OCI-LY7 (cell line): ENCODE results near the gene GTPBP4. TPM values are rescaled to one million over a fixed set of nuclear protein-coding genes. Genes with fewer than 3 reads are reported as not detected.

Experiments
- BruUV-seq: library from RNA; stranded (reverse); fragments of 400-500 nt; replicated peaks from 2 replicates; lab custom pipeline; 2021; lab: Mats Ljungman, UMichigan
- CTCF ChIA-PET: fragments of 300-600 bp; sonication (Branson Sonifier 250); formaldehyde crosslinking; loops from one replicate; lab custom pipeline; 2022; ENCODE audit warnings: antibody characterized with exemption; ENCODE audit not compliant: unreplicated experiment; lab: Charles Lee
- POLR2A ChIA-PET: fragments of 300-600 bp; sonication (Branson Sonifier 250); formaldehyde crosslinking; loops from one replicate; lab custom pipeline; 2022; ENCODE audit warnings: antibody characterized with exemption; lab: Charles Lee
- DNase-seq: peaks from one replicate; pipeline ENCODE4 v3.0.0-alpha.2; 2015; ENCODE audit warnings: low spot score
- H2AFZ ChIP-seq: fragments of 200-600 bp; sonication (generic), shearing (Covaris generic); 2 replicates; pipeline ENCODE4 v1.6.1; 2014; ENCODE audit warnings: mild to moderate bottlenecking, antibody characterized with exemption, low read length, moderate library complexity
- H3K27ac ChIP-seq: fragments of 200-600 bp; sonication (generic); 2 replicates; pipeline ENCODE4 v1.5.1; 2014; ENCODE audit warnings: mixed run types, low read depth, mild to moderate bottlenecking, moderate library complexity, low read length, inconsistent platforms; ENCODE audit not compliant: poor library complexity, severe bottlenecking
- H3K36me3 ChIP-seq: fragments of 200-600 bp; sonication (generic); 2 replicates; pipeline ENCODE4 v1.6.1; 2014; ENCODE audit warnings: mild to moderate bottlenecking, antibody characterized with exemption, low read length, moderate library complexity, mixed read lengths; ENCODE audit not compliant: insufficient read depth
- H3K4me1 ChIP-seq: fragments of 200-600 bp; sonication (generic); 2 replicates; pipeline ENCODE4 v1.5.1; 2014; ENCODE audit warnings: mild to moderate bottlenecking, low read length; ENCODE audit not compliant: insufficient read depth, poor library complexity, severe bottlenecking
- H3K4me2 ChIP-seq: fragments of 200-600 bp; sonication (generic); 2 replicates; pipeline ENCODE4 v1.6.1; 2014; ENCODE audit warnings: mild to moderate bottlenecking, low read length
- H3K4me3 ChIP-seq: fragments of 200-600 bp; sonication (generic); 2 replicates; pipeline ENCODE4 v1.5.1; 2014; ENCODE audit warnings: mild to moderate bottlenecking, low read depth, low read length; ENCODE audit not compliant: poor library complexity, severe bottlenecking
- H3K79me2 ChIP-seq: fragments of 200-600 bp; sonication (generic); 2 replicates; pipeline ENCODE4 v1.6.1; 2016; ENCODE audit warnings: low read depth, mild to moderate bottlenecking, low read length, moderate library complexity, mixed read lengths; ENCODE audit not compliant: insufficient read depth
- H3K9me2 ChIP-seq: fragments of 200-600 bp; sonication (generic); 2 replicates; pipeline ENCODE4 v1.6.1; 2016; ENCODE audit warnings: mild to moderate bottlenecking, low read length, mixed read lengths; ENCODE audit not compliant: insufficient read depth
- H3K9me3 ChIP-seq: fragments of 200-600 bp; sonication (generic); 2 replicates; pipeline ENCODE4 v1.6.1; 2014; ENCODE audit warnings: mild to moderate bottlenecking, mixed run types, low read length, mixed read lengths
- H4K20me1 ChIP-seq: fragments of 200-600 bp; sonication (generic); 2 replicates; pipeline ENCODE4 v1.6.1; 2014; ENCODE audit warnings: mild to moderate bottlenecking, antibody characterized with exemption, low read length, moderate library complexity, mixed read lengths; ENCODE audit not compliant: insufficient read depth
- EZH2phosphoT487 ChIP-seq: fragments of 200-600 bp; sonication (generic); IDR thresholded peaks from 2 replicates; pipeline ENCODE4 v1.6.1; 2018; ENCODE audit warnings: low read depth, borderline replicate concordance, mild to moderate bottlenecking, mixed run types, antibody characterized with exemption, low read length, moderate library complexity, mixed read lengths
- intact Hi-C: fragments of 100-400 bp; cut with micrococcal nuclease; formaldehyde crosslinking; loops from one replicate; pipeline ENCODE4 v1.10.0; 2022; ENCODE audit not compliant: unreplicated experiment
- total RNA-seq, 2 experiments: library from RNA; depleted of rRNA in 1 of 2; stranded (reverse); fragments of >200 nt in 1 of 2; shearing (Covaris generic) in 1 of 2; gene quantifications; 2 replicates each; pipeline ENCODE4 v1.2.3, GENCODE V29; 2014 to 2022
- TF ChIP-seq, protein P1 (sequence below): fragments of 200-600 bp; sonication (generic); conservative IDR thresholded peaks from 2 replicates; pipeline ENCODE4 v1.5.1; 2014; ENCODE audit warnings: mild to moderate bottlenecking, antibody characterized with exemption, low read length, moderate library complexity, mixed read lengths

The GTPBP4 gene
- total RNA-seq, 2 experiments from 2014 or later, result 61.0 to 108 TPM

DNA sequence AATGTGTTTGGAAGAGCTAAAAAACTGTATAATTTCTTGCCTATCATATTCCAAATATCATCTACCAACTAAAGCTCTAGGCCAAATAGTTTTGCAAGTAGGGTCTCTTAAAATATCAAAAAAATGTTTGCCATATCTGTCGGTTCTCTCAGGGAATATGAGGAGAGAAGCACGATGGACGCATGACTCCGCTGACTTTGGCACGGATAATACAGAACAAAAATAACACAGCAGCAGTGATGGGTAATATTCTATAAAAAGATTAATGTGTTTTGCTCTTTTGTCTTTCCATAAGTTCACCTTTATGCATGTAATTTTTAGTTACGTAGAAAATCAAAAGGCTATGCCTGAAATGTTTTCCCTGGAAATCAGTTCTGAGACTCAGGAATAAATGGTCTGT is 38.3 kb downstream of the GTPBP4 start:
- Histone ChIP-seq H3K4me1 (no peaks in the 10 kb centered on the region), H3K79me2 (no peaks in the 10 kb centered on the region), H3K9me2 (no peaks in the 10 kb centered on the region), H2AFZ (no peak overlapping the region), H3K4me2 (no peak overlapping the region), H3K9me3 (no peaks in the 10 kb centered on the region), H3K27ac (no peak overlapping the region), H3K4me3 (no peak overlapping the region), H3K36me3 (peaks cover 35% of the 10 kb centered on the region; the same call in 1 of the 2 replicates), H4K20me1 (no peaks in the 10 kb centered on the region)
- BruUV-seq, result no TSS peak
- ChIA-PET CTCF (no interaction called here), POLR2A (no interaction called here)
- TF ChIP-seq EZH2phosphoT487, result no peak
- TF ChIP-seq, protein P1, sequence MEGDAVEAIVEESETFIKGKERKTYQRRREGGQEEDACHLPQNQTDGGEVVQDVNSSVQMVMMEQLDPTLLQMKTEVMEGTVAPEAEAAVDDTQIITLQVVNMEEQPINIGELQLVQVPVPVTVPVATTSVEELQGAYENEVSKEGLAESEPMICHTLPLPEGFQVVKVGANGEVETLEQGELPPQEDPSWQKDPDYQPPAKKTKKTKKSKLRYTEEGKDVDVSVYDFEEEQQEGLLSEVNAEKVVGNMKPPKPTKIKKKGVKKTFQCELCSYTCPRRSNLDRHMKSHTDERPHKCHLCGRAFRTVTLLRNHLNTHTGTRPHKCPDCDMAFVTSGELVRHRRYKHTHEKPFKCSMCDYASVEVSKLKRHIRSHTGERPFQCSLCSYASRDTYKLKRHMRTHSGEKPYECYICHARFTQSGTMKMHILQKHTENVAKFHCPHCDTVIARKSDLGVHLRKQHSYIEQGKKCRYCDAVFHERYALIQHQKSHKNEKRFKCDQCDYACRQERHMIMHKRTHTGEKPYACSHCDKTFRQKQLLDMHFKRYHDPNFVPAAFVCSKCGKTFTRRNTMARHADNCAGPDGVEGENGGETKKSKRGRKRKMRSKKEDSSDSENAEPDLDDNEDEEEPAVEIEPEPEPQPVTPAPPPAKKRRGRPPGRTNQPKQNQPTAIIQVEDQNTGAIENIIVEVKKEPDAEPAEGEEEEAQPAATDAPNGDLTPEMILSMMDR, result no peak
- no peak for DNase-seq
- intact Hi-C loops, result no loop called here

DNA sequence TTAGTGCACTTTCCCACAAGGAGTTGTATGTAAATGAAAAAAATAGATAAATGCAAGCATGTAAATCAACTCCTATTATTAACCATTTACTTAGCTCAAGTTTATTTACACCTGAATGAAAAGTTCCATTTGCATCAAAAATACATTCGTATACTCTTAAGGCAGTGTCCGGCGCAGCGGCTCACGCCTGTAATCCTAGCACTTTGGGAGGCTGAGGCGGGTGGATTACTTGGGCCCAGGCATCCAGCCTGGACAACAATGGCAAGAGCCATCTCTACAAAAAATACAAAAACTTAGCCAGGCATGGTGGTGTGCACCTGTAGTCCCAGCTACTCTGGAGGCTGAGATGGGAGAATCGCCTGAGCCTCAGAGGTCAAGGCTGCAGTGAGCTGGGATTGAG is 41.6 kb downstream of the GTPBP4 start:
- no peak overlapping the region for H2AFZ ChIP-seq
- TF ChIP-seq, protein P1, result no peak
- no peak for TF ChIP-seq EZH2phosphoT487
- no TSS peak for BruUV-seq
- no peak overlapping the region for H3K4me2 ChIP-seq
- H3K9me3 ChIP-seq, result no peaks in the 10 kb centered on the region
- no peak overlapping the region for H3K4me3 ChIP-seq
- POLR2A ChIA-PET, result interaction anchor here (0.6 to 1.1 kb wide), 2 partner anchors 19 to 211 kb away, joined by 3 read pairs; partner anchors contain the start of gene IDI1
- H3K9me2 ChIP-seq, result no peaks in the 10 kb centered on the region
- no peaks in the 10 kb centered on the region for H3K79me2 ChIP-seq
- H4K20me1 ChIP-seq, result no peaks in the 10 kb centered on the region
- intact Hi-C loops, result no loop called here
- H3K36me3 ChIP-seq, result peaks cover 22% of the 10 kb centered on the region; the same call in 1 of the 2 replicates
- no peak for DNase-seq
- H3K4me1 ChIP-seq, result no peaks in the 10 kb centered on the region
- CTCF ChIA-PET, result no interaction called here
- no peak overlapping the region for H3K27ac ChIP-seq

DNA sequence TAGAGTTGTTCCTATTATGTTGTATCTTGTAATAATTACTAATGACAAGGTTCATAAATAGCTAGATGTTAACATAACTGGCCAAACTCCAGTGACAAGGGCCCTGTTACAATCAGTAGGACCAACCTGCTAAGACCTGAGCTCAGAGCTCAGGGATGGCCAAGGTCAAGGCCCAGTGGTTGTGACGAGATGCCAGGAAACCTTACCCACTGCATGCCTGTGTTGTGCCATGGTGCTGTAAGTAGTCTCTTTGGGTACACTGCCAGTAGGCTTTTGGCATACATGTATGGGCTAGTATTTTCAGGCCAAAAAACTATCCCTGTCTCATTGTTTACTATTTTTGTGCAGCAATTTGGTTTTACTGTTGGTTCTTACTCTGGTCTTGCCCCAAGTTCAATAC is 45.4 kb downstream of the GTPBP4 start:
- H3K4me3 ChIP-seq, result no peak overlapping the region
- no peaks in the 10 kb centered on the region for H4K20me1 ChIP-seq
- ChIA-PET CTCF (no interaction called here), POLR2A (interaction anchor here (1.3 kb wide), 1 partner anchor 9 kb away, joined by 8 read pairs; no protein-coding TSS in a partner anchor)
- no peaks in the 10 kb centered on the region for H3K9me2 ChIP-seq
- H3K36me3 ChIP-seq, result peaks cover 22% of the 10 kb centered on the region
- no peak for DNase-seq
- BruUV-seq, result no TSS peak
- no peak overlapping the region for H3K27ac ChIP-seq
- no peak for TF ChIP-seq EZH2phosphoT487
- TF ChIP-seq, protein P1, result no peak
- no peaks in the 10 kb centered on the region for H3K9me3 ChIP-seq
- no peak overlapping the region for H3K4me2 ChIP-seq
- intact Hi-C loops, result no loop called here
- no peaks in the 10 kb centered on the region for H3K4me1 ChIP-seq
- no peaks in the 10 kb centered on the region for H3K79me2 ChIP-seq
- no peak overlapping the region for H2AFZ ChIP-seq
